ENCODE measurements around the gene SLC44A1. TPM values are rescaled to one million over a fixed set of nuclear protein-coding genes. Genes with fewer than 3 reads are reported as not detected.

The SLC44A1 gene
- total RNA-seq, 1 experiment from 2014 or later = 15.2 TPM

- BruUV-seq (replicated peaks) = no TSS peak
- TF ChIP-seq CTCF (IDR thresholded peaks at IDR 0.05; ENCODE audit: unreplicated experiment) = no peak
- Mint-ChIP-seq H3K9me3 (ENCODE audit: unreplicated experiment) (no peaks in the 10 kb centered on the region), H3K27me3 (ENCODE audit: insufficient read depth, unreplicated experiment) (no peaks in the 10 kb centered on the region), H3K27ac (ENCODE audit: low read depth, unreplicated experiment) (peak overlapping the region; percentile 19), H3K36me3 (ENCODE audit: insufficient read depth, unreplicated experiment) (no peaks in the 10 kb centered on the region), H3K4me1 (ENCODE audit: insufficient read depth, unreplicated experiment) (peaks cover 23% of the 10 kb centered on the region), H3K4me3 (ENCODE audit: unreplicated experiment) (no peak overlapping the region)
- intact Hi-C loops (cut with micrococcal nuclease) = no loop called here
- ChIA-PET CTCF (no interaction called here), POLR2A (no interaction called here)
- DNase-seq (ENCODE audit: unreplicated experiment) = no peak
Measured at GRCh38 chr9:105286098-105286497, 41.6 kb downstream of the SLC44A1 start.

GRCh38 chr9:105289305-105289704, 44.9 kb downstream of the SLC44A1 start:
- peaks cover 18% of the 10 kb centered on the region for H3K4me1 Mint-ChIP-seq (ENCODE audit: insufficient read depth, unreplicated experiment)

GRCh38 chr9:105290418-105290817, 46.0 kb downstream of the SLC44A1 start:
- POLR2A ChIA-PET = interaction anchor here (0.6 to 2.2 kb wide), 2 partner anchors 9 to 38 kb away, joined by 3 to 10 read pairs; no protein-coding TSS in a partner anchor
- Mint-ChIP-seq H3K4me3 (ENCODE audit: unreplicated experiment) (no peak overlapping the region), H3K27me3 (ENCODE audit: insufficient read depth, unreplicated experiment) (no peaks in the 10 kb centered on the region), H3K36me3 (ENCODE audit: insufficient read depth, unreplicated experiment) (no peaks in the 10 kb centered on the region), H3K4me1 (ENCODE audit: insufficient read depth, unreplicated experiment) (peaks cover 24% of the 10 kb centered on the region), H3K9me3 (ENCODE audit: unreplicated experiment) (no peaks in the 10 kb centered on the region), H3K27ac (ENCODE audit: low read depth, unreplicated experiment) (peak overlapping the region; percentile 49)
- no TSS peak for BruUV-seq (replicated peaks)
- TF ChIP-seq CTCF (IDR thresholded peaks at IDR 0.05; ENCODE audit: unreplicated experiment) = no peak
- CTCF ChIA-PET = interaction anchor here (1.0 to 1.6 kb wide), 2 partner anchors 9 to 45 kb away, joined by 5 to 7 read pairs; partner anchors contain the start of gene SLC44A1
- intact Hi-C loops (cut with micrococcal nuclease) = no loop called here
- peak; percentile 63 for DNase-seq (ENCODE audit: unreplicated experiment)

More at GRCh38 chr9:105289305-105289704, 44.9 kb downstream of the SLC44A1 start:
- H3K4me3 Mint-ChIP-seq (ENCODE audit: unreplicated experiment) = no peak overlapping the region
- CTCF ChIA-PET = no interaction called here
- TF ChIP-seq CTCF (IDR thresholded peaks at IDR 0.05; ENCODE audit: unreplicated experiment) = no peak
- no peak for DNase-seq (ENCODE audit: unreplicated experiment)
- BruUV-seq (replicated peaks) = no TSS peak
- POLR2A ChIA-PET = interaction anchor here (0.7 kb wide), 1 partner anchor 223 kb away, joined by 3 read pairs; no protein-coding TSS in a partner anchor
- no peaks in the 10 kb centered on the region for H3K9me3 Mint-ChIP-seq (ENCODE audit: unreplicated experiment)
- H3K36me3 Mint-ChIP-seq (ENCODE audit: insufficient read depth, unreplicated experiment) = no peaks in the 10 kb centered on the region
- no peak overlapping the region for H3K27ac Mint-ChIP-seq (ENCODE audit: low read depth, unreplicated experiment)
- H3K27me3 Mint-ChIP-seq (ENCODE audit: insufficient read depth, unreplicated experiment) = no peaks in the 10 kb centered on the region
- intact Hi-C loops (cut with micrococcal nuclease) = no loop called here

- BruUV-seq (replicated peaks) = no TSS peak
- ChIA-PET POLR2A (interaction anchor here (0.6 to 2.2 kb wide), 3 partner anchors 9 to 46 kb away, joined by 3 to 10 read pairs (median 6); partner anchors contain the start of gene SLC44A1), CTCF (interaction anchor here (1.0 to 1.6 kb wide), 2 partner anchors 10 to 46 kb away, joined by 5 to 7 read pairs; partner anchors contain the start of gene SLC44A1)
- Mint-ChIP-seq H3K27ac (ENCODE audit: low read depth, unreplicated experiment) (peak overlapping the region; percentile 49), H3K4me1 (ENCODE audit: insufficient read depth, unreplicated experiment) (peaks cover 24% of the 10 kb centered on the region), H3K4me3 (ENCODE audit: unreplicated experiment) (no peak overlapping the region), H3K27me3 (ENCODE audit: insufficient read depth, unreplicated experiment) (no peaks in the 10 kb centered on the region), H3K36me3 (ENCODE audit: insufficient read depth, unreplicated experiment) (no peaks in the 10 kb centered on the region), H3K9me3 (ENCODE audit: unreplicated experiment) (no peaks in the 10 kb centered on the region)
- intact Hi-C loops (cut with micrococcal nuclease) = no loop called here
- TF ChIP-seq CTCF (IDR thresholded peaks at IDR 0.05; ENCODE audit: unreplicated experiment) = no peak
- DNase-seq (ENCODE audit: unreplicated experiment) = no peak
Measured at GRCh38 chr9:105290954-105291353, 46.5 kb downstream of the SLC44A1 start.

Measured in MCF 10A (cell line).